Fibroblast of skin of right biceps (primary cell): ENCODE measurements around the gene EXOG.

ENCODE experiments used
- DNase-seq: peaks from one replicate; pipeline ENCODE4 v3.0.0-alpha.2; 2013

Gene EXOG

DNA sequence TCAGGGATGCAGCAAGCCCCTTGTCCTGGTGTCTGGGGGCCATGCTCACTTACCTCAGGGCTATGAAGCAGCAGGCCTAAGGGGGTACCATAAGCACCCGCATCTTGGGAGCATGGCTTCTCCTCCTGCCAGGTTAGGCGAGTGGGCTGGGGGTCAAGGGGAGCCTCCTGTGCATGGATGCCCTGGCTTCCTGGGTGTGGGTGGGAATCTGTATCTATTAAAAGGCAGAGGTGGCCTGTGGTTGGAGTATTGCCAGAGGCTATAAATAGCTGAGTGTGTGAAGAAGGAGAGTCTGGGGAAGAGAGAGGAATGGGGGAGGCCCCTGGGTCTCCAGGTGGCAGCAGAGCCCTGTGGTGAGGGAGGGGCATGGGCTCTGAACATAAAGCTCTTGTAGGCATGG is 22.9 kb upstream of the EXOG start:
- DNase-seq: peak; percentile 14

DNA sequence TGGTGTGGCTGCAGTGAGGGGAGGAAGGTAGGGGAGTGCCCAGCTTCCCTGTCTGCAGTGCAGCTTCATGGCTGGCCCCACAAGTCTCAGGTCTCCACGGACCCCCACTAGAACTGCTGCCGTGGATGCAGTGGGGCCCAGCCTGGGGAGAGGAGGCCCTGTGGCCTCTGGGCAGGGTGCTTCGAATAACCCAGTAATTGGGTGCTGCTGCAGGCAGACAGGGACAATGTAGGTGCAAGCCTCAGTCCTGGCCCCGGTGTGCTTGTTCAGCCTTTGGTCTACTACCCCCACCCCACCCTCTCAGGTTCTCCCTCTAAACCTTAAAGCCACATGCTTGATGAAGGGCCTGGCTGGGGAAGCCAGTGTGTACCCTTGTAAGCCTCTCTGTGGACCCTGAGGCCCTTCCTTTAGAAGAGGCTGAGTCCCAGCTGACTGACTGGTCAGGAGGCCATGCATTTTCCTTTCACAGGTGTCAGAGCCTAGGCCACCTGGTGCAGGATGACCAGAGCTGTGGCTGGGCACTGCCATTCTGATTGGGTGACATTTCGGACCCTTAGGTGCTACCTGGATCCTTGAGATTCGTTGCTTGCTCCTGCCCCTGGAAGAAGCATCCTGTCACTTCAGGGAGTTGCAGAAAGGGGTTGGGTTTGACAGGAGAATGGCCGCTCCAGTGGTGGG is 21.1 kb upstream of the EXOG start:
- no peak for DNase-seq

DNA sequence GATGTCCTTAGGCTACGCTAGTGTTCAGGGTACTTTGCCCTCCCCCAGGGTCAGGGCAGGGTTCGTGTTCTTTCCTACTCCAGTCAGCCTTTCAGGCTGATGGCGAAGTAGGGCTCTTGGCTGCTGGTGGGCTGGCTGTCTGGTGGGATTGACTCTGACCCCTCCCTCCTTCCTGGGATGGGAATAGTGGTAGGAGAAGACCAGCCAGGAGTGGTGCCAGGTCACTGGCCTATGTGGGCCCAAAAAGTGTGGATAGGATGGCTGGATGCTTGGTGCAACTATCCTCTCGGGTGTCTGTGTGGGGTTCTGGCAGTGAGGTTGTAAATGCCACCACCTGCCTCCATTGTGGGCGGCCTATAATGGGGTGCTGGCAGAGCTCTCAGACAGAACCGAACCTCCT is 20.4 kb upstream of the EXOG start:
- no peak for DNase-seq

DNA sequence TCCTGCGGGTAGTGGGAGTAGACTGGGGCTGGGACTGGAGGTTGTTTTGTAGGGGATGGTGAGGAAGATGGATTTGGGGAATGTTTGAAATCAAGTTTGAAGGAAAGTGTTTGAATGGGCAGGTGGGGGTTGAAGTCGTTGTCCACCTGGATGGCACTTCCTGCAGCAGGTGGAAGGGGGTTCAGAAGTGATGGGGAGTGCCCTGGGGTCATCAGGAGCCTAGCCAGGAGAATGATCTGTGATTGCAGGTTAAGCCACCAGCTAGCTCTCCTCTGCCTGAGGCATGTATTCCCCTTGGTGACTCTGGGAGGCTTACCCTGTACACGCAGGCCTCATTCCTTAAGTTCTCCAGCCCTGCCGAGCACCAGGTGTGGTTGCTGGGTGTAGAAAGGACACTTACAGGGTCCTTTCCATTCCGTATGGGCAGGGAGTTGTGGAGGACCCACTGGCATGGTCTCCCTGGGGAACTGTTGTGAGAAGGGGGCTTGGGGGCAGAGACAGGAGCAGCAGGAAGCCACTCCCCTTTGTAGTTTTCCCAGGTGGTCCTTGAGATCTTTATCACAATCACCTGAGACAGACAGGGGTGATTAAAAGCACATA is 19.9 kb upstream of the EXOG start:
- no peak for DNase-seq

DNA sequence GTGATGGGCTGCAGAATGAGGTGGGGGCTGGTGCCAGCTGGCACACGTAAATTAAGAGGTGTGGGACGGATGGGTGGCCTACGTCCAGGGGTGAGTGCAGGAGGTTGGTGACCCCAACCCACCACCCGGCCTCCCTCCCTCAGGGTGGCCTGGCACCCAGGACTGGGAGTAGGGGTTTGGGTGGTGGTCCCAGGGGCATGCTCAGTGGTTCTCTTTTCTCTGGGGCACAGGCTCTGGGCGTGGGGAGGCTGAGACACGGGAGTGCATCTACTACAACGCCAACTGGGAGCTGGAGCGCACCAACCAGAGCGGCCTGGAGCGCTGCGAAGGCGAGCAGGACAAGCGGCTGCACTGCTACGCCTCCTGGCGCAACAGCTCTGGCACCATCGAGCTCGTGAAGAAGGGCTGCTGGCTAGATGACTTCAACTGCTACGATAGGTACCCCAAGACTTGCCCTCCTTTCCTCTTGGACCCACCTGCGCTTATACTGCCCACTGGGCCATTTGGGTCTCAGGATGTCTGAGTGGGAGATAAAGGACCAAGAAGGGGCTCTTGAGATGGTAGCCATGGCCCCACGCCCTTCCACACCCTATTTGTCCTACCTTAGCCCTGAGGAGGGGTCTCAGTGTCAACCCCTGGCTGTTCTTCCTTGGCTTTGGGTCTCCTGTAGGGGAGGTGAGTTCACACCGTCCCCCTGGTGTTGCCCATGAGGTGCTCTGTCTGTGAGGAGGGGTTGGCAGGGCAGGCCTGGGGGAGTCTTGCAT is 18.9 kb upstream of the EXOG start:
- no peak for DNase-seq

DNA sequence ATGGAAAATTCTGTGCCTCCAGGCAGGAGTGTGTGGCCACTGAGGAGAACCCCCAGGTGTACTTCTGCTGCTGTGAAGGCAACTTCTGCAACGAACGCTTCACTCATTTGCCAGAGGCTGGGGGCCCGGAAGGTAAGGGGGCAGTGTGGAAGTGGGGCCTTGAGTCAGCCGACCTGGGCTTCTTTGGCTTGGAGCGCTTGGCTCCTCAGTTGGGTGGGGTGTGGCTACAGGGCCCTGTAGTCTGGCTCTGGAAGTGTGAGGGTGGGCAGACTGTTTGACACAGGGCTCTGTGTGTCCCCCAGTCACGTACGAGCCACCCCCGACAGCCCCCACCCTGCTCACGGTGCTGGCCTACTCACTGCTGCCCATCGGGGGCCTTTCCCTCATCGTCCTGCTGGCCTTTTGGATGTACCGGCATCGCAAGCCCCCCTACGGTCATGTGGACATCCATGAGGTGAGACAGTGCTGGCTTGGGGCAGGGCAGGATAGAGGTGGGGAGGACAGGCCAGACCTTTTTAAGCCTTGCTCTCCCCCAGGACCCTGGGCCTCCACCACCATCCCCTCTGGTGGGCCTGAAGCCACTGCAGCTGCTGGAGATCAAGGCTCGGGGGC is 18.2 kb upstream of the EXOG start:
- DNase-seq: no peak

DNA sequence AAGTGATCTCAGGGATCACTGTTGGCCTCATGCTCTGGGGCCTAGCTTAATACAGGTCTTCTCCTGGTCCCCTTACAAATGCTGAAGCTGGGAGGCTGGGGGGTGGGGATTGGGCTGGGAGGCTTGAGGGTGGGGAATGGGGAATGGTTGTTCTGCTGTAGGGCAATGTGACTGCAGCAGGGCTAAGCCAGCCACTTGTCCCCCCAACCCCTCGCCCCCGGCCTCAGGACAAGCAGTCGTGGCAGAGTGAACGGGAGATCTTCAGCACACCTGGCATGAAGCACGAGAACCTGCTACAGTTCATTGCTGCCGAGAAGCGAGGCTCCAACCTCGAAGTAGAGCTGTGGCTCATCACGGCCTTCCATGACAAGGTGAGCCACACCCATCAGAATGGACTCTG is 17.2 kb upstream of the EXOG start:
- DNase-seq: no peak

DNA sequence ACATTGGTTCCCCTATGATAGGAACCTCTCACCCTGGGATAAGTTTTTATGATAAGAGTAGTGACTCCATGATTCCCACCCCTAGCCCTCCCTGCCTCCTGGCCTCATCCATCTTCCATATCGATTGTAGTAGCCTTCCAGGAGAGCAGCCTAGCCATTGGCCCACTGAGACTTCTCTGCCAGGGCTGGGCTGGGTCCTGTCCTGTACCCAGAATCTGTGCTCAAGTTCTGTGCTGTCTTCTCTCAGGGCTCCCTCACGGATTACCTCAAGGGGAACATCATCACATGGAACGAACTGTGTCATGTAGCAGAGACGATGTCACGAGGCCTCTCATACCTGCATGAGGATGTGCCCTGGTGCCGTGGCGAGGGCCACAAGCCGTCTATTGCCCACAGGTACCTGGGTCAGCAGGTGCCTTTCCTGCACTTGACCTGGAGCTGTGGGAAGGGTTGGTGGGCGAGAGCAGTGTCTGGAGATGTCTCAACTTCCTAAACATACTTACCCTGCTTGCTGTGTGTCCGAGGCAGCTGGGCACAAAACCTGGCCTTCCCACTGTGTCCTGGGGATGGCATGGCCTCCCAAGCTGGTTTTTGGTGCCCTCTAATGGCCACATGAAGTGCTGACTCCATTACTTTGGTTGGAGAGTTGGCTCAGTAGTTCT is 16.6 kb upstream of the EXOG start:
- peak; percentile 45 for DNase-seq

DNA sequence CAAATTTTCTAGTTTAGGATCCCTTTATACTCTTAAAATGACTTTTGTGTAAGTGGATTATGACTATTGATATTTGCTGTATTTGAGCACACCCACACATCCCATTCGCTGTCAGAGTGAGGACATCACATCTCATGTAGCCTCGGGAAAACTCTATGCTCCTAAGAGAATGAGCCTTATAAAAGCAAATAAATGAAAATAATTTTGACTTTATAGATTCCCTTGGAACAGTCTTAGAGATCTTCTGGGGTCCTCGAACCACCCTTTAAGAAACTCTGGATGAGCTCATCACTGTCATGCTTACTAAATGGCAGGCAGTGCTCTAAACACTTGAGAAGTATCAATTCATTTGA is 16.1 kb upstream of the EXOG start:
- DNase-seq: no peak

DNA sequence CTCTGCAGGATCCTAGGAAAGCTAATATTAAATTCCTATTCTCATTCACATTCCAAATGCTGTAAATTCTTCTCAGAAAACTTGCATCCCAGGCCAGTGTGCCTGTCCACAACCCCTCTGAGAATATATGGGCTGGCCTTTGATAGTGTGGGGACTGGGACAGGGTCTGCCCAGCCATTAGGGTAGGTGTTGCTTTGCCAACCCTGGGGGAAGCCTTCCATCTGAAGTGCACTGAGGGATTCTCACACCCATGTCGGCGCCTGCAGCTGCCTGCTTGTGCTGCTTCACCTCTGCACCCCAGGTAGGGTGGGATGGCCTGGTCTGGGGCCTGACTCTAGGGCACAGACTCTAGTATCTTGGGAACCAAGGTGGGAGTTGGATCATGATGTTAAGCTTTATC is 15.2 kb upstream of the EXOG start:
- no peak for DNase-seq

DNA sequence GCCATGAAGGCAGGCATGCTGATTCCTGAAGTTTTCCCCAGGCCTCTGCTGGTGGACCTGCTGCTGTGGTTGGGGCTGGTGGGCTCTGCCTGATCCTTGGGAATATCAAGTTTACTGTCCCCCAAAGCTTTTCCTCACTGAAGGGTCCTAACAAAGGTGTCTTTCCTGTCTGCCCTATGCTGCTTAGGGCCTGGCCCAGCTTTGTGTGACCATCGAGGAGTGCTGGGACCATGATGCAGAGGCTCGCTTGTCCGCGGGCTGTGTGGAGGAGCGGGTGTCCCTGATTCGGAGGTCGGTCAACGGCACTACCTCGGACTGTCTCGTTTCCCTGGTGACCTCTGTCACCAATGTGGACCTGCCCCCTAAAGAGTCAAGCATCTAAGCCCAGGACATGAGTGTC is 13.2 kb upstream of the EXOG start:
- no peak for DNase-seq

DNA sequence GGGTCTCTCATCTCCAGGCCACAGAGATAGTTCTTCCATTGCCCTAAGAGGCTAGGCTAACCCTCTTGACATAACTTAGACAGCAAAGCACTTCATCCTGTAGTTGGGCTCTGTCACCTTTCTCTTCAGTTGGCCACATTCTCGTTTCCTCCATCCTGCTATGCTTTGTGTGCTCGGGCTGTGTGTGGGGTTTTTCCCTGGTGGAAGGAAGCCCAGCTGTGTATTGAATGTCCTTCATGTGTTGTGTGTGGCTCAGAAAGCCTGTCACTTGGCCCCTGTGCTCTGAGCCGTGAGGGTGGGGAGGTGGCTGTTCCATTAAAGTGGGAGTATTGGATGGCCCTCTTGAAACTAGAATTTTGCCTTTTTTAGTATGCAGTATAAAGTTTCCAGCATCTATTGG is 8.8 kb upstream of the EXOG start:
- no peak for DNase-seq

DNA sequence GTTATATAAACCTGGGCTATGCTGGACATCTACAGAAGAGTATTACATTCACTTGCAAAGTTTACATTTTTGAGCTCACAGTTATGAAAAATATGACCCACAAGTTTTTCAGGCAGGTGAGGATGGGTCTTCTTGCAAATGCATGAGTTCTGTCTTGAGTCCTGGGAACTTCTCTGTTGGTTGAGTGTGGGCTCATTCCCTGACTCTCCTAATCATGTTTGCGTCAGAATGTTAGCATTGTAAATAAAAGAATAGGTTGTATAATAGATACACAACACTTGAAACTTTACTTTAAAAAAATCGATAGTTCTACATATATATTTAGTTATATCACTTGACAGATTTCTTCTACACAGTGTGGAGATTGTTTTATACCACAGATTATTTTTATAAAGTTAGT is 7.2 kb upstream of the EXOG start:
- DNase-seq: no peak

DNA sequence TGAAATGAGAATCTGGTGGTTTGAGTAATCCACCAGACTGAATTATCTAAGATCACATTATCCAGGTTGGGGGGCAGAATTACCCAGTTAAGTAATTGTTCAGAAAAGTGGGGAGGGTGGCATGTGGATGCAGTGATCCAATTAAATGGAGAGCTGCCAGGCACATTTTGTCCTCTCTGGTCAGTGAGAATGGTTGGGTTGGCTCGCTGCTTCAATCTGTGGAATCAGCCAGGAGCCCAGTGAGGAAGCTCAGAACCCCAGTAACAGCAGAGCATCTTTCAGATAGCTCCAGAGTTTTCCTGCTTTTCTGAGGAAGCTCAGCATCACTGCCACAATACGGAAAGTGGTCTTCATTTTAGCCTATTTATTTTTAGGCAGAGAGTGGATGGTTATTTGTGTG is 6.4 kb upstream of the EXOG start:
- no peak for DNase-seq

DNA sequence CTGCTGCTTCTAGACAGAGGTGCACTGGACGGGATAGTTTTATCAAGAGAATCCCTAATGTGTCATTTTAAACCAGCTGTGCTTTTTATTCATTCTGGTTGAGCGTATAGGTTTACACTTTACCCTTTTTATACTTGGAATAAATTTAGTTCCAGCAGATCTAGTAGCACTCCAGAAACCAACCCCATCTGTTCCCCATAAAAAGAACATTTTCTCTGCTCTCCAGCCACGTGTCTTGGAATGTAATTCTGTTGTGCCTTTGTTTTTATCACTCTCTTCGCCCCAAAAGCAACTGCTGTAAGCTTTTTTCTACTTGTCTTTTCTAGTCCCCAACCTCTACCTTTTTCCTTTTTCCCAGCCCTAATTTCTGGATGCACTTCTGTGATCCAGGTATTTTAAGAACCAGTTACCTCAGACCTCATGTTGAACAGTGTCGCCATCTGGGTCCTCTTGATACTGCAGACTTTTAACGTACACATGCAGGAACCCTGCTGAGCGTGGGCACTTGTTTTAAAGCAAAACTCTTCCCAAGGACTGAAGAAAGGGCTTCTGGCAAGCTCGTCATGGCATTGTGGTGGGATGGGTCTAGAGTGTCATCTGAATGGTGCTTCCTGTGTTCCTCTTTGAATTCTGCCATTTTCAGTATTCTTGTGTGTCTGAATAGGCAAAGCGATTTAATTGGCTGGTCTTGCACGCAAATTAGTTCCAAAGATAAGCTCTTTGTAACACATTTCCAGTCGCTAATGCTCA is 5.7 kb upstream of the EXOG start:
- DNase-seq: no peak

DNA sequence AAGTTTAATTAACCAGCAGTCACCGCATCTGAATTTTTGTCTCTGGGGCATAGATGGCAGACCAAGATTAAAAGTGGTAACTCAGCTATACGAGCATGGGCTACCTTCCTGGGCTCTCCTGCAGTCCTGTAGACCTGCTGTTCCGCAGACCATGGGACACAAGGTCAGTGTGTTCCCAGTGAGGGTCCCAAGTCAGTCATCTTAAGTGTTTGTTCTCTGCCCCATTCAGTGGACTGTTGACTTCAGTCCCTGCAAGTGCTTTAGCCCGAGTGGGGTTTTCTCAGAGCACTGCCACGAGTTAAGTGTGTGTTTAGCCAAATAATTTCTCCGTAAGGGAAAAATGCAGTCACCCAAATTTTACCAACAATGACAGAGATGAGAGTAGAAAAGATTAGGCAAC is 4.9 kb upstream of the EXOG start:
- no peak for DNase-seq

DNA sequence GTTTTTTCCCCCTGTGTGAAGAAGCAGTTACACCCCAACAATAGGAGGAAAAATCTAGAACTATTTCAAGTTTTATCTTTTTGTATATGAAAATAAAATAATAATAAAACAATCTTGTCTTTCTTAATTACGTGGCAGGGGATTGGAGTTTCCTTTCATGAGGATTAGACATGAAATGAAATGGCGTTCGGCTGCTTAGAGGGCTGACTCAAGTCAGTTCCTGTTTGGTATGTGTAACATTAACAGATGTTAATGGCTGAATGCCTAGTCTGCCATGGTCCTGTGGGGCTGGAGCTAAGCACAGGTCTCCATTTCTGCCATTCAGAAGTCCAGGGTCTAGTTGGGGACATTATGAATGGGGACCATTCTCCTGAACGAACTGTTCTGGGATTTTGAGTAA is 3.1 kb upstream of the EXOG start:
- DNase-seq: peak; percentile 46

DNA sequence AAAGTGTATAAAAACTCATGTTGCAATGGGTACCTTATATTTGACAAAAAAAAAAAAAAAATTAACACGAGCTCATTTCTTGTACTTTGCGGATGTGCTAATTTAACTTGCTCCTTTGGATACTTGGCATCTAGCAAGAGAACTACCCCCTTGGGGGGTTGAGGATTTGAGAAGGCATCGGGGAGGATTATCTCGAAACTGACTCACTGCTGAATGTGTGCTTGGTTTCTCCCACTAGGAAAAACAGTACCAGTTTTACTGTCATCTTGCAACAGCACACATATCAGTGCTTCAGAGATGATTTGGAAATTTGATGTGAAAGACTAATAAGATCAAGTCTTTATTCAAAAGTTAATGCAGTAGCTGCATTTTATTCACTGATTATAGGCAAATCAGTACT is 891 bp downstream of the EXOG start:
- DNase-seq: peak; percentile 44

DNA sequence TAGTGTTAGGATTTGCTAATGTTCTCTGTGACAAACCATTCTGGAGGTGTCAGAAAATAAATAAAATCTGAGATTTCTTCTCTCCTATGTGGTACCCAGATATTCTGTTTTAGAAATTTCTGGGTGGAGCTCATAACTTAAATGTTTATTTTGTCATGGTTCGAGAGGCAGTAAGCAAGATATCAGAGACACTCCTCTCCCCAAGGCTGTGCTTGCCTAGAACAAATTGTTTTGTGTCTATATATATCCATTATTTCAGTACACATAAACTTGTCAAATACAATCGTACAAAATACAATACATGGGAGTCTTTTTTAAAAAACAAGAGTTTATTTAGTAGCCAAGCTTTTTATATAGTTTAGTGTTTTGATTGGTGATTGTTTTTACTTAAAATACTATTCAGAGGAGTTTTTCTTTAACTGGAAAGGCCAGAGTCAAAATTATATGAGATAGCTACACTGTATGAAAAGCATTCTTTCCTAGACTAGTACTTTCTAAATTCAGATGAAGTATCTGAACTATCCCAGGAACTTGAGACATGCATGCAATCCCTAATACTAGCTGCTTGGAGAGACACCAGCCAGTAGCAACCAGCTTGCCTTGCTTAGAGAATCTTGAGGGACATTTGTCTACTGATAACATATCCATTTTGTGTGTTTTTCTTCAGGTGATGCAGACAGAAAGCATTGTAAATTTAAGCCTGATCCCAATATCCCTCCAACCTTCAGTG is 4.7 kb downstream of the EXOG start:
- DNase-seq: no peak

DNA sequence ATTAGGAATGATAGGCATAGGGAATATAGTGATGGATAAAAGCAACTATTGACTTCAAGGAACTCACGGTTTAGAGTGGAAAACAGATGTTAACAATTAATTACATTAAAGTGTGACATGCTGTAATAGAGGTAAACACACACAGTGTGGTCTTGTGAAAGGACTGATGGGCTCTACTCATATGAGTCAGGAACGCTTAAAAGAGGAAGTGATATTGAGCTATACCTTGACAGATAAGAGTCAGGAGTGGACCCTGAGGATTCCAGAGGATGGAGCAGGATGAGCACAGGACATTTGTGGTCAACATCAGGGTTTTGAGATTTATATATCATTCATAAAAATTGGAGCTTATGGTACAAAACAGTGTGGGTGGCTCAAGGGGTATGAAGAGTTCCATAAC is 11.0 kb downstream of the EXOG start:
- DNase-seq: no peak

DNA sequence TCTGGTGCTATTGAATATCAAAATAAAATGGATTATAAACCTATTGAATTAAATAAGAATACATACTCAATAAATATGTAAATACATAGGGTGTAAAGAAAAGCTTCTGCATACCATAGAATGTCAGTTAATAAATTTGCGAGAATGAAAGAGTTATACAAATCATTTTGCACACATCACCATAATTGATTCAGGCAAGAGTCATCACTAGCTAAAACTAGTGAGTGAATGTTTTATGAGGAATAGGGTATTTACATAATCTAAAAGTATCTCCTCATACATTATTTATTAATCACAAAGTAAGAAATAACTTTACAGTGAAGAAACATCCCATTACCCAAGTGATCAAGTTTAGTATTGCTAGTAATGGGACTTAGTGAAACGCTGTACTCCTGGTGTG is 13.6 kb downstream of the EXOG start:
- no peak for DNase-seq

DNA sequence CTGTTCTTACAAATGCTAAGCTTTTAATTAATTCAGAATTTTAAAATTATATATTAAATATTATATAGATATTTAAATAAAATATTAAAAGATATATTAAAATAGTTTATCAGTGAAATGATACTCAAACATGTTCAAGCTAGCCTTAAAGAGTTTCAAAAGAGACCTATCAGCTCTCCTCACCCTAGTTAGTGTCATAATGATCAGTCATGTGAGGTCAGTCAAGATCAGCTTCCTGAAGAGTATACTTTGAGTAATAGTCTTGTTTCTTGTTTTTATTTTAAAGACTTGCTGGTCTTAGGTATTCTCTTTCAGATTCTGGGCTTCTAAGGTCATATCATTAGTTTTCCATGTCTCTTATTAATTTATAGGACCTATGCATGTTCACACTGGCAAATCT is 14.5 kb downstream of the EXOG start:
- no peak for DNase-seq
